A172 (cell line): ENCODE data around the gene TMEM150C. TPM values are rescaled to one million over a fixed set of nuclear protein-coding genes. Genes with fewer than 3 reads are reported as not detected.
"Not testable (repeated sequence)": the region's sequence is repeated elsewhere in the genome, so short reads cannot be mapped to it uniquely, and the experiment has no call there.

Experiments
- DNase-seq: peaks from one replicate; pipeline ENCODE4 v3.0.0-alpha.2; 2015; ENCODE audit warnings: low spot score
- total RNA-seq: library from RNA; depleted of rRNA; stranded (reverse); fragments of >200 nt; shearing (Covaris generic); gene quantifications from 2 replicates; pipeline ENCODE4 v1.2.3, GENCODE V29; 2014

TMEM150C gene
- total RNA-seq, 1 experiment from 2014 or later: 3.2 TPM

DNA sequence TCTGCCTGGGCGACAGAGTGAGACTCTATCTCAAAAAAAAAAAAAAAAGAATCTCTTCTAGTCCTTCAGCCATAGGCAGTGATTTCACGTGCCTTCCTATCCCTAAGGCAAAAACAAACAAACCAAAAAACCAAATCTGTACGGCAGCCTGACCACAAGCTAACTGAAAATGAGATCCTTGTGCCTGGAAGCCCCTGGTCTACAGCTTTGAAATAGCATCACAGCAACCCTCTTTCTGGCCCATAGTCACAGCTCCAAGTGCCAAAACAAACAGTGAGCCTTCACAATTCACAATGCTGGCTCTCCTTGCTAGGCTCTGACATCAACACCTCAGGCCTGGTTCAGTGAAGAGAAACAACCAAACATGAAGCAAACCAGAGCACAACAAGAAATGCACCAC lies 46.1 kb downstream of the TMEM150C start:
- peak; percentile 46 for DNase-seq

DNA sequence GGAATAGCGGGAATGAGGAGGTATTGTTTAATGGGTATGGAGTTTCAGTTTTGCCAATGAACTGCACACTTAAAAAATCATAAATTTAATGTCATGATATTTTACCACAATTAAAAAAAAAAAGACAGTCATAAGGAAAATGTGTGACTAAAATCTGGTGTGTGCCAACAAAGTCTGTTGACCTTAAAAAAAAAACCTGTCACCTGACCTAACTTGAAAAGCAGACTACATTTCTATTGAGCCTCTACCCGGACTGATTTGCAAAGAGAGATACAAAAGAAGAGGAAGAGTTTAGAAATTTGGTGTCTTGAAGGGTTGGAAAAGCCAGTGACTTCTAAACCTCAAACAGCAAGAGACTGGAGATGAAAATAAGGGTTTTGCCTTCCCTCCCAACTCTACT lies 48.4 kb downstream of the TMEM150C start:
- no peak for DNase-seq

DNA sequence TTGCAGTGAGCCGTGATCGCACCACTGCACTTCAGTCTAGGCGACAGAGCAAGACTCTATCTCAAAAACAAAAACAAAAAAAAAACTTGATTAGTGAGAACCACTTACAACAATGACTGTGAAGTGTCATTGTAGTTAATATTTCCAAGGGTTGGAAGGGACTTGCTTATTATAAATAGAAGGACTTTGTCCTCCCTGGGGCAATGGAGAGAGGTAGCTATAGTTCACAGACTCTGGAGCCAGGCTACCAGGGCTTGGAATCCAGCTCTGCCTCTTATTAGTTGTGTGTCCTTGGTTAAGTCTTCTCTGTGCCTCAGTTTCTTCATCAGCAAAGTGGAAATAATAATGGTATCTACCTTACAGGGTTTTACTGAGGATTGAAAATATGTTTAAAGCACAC lies 51.6 kb downstream of the TMEM150C start:
- DNase-seq: no peak

DNA sequence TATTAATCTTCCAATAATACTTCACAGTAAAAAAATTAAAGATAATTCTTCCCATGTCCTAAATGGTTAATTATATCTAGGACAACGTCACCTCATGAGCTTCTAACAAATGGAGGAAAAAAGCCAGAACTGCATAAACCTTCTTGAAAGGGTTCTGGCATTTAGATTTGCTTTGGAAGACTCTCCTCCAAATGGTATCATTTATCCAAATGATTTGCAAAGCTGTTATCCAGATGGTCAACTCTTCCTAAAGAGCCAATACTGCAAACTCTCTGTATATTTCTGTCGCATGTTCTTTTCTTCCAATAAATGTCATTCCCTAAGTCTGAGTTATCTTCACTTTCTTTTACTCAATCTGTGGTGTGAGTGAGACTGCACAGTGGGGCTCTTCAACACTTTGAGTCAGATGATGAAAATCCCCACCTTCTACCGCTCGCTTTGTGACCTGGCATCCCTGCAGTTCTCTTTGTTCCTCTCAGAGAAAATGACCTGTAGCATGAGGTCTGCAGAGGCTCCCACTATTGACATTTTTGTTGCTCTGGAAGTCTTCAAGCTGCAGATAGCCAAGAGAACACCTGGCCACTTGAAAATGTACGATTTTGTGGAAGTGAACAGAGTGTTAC lies 52.9 kb downstream of the TMEM150C start:
- no peak for DNase-seq

DNA sequence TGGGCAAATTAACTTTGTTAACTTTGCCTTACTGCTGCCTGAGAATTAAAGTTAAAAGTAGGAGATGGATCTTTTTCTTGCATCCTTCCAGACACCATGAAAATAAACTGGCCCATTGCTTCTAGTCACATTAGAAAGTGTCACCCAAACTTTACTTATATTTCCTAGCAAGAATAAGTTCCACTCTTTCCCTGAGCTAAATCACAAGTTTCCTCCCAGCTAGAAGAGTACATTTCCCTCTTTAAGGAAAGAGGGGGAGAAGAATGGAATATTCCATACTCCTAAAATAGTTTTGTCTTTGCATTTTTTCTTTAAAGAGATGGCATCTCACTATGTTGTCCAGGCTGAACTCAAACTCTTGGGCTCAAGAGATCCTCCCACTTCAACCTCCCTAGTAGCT lies 53.8 kb downstream of the TMEM150C start:
- DNase-seq: no peak

DNA sequence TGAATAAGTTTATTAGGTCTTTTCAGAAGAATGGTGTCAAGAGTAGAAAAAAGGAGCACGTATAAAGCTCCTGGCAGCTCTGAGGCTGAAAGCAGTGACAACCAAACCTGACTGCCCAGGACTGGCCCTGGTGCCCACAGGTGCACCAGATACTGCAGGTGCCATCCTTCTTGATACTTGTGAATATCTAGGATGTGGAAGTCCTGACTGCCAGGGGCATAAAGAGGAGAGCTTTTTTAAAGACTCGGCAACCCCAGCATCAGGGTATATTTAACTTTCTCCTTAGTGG lies 60.7 kb downstream of the TMEM150C start:
- DNase-seq: no peak

DNA sequence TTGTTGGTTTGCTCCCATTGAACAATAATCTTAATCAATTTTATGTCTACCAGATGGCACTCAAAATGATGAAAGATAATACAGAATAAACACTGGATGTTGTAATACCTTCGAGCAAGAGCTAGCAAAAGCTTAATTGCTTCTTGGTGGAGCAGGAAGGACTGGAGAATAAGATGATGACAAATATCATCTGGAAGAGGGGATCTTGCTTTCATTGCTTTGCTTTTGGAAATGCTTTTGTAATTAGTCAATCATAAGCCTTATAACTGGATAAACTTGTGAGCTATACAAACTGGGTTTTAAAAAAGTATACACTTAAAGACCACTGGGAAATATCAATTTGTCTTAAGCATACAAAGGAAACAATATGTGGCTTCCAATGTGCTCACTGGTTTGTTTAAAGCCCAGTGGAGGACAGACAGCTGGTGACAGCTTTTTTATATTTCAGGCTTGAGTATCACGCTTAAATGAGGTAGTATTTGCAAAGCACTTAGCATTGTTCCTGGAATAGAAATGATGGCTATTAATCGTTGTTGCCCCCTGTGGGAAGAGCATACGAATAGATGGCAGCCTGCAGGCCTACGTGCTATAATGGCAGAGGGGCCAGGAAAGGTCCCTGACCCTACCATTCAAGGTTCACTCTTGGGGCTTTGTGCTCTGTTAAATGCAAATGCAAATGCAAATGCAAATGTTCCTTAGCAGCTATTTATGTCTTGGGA lies 61.2 kb downstream of the TMEM150C start:
- no peak for DNase-seq

DNA sequence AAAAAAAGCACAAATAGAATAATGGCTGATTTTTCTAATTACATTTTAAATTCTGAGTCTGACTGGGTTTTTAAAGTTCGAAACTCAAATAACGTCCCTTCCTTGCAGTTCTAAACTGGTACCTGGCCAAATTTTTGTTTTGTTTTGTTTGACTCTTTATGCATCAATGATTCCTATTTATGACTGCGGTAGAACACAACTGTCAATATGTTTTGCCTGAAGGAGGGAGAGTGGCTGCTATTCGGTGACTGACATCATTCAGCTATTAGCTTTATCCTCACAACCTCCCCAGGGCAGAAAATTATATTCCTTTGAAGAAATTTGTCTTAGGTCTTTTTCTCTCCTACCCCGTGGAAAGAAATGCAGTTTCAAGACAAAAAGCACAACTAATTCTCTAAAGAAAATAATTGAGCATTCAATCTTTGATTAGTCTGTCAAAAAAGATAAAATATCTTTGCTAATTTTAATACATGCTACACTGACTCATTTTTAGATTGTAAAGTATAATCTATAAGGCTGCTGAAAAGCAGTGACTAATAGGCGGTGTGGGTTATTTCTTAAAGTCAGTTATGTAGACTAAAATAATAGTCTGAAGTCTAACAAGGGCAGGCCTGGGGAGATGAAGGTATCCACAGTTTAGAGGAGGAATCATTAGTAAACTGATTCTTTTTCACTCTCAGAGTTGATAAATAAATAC lies 61.9 kb downstream of the TMEM150C start:
- no peak for DNase-seq

DNA sequence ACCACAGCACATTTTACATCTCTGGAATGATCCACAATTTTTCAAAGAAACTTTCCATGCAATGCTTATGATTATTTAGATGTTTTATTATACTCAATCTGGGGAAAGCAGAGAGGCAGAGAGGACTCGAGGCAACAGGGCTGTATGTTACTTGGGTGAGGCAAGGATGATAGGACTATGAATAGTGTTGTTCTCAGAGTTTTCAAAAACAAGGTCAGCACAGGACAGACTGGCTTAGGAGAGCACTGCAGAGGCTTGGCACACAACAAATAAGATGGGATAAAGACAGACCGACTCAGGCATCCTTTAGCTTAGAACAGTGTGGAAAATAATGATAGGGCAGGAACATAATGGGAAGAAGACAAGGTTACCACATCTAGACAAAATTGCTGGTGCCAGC lies 65.4 kb downstream of the TMEM150C start:
- no peak for DNase-seq

DNA sequence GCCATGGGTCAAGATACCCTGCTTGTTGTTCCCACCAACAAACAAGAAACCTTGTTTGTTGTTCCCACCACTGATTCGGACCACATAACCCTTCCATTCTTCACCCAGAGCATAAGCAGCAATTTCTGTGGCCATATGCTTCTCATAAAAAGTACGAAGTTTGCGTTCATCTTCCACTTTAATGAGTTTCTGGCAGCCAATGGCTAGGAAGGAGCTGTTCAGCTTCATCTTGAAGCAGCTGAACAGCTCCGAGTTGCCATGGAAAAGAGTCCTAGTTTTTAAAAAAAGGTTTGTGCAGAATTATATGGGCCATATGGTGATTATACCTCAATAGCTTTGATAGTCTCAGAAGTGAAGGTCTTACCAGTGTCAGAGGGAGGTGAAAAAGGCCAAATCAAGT lies 66.1 kb downstream of the TMEM150C start:
- no peak for DNase-seq

DNA sequence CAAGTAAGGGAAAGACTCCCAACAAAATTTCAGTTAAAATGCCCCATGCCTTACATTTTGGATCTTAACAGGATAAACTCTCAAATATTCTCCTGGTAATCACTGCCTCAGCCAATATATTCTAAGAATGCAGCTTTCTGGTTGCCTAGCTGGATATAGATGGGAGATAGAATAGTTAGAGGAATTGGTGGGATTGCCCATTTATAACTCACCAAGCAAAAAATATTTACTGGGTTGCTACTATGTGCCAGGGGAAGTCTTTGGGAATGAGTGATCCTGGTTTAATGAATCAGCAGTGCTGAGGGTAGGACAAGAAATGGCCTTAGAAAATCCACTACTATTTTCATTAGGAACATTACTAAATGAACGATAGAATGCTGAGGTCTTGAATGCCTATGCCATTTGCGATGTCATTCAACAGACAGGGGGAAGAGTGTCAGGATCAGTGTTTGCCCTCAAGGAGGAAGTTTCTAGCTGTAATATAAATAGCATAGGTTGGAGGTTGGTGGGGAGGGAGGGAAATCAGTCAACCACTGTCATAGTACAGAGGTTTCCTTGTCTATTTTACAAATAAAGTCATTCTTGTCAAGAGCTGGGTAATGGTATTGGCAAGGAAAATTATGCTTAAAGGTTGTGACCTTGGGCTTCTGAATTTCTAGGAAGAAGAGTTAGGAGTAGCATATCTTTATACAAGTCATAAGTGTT lies 67.9 kb downstream of the TMEM150C start:
- no peak for DNase-seq

DNA sequence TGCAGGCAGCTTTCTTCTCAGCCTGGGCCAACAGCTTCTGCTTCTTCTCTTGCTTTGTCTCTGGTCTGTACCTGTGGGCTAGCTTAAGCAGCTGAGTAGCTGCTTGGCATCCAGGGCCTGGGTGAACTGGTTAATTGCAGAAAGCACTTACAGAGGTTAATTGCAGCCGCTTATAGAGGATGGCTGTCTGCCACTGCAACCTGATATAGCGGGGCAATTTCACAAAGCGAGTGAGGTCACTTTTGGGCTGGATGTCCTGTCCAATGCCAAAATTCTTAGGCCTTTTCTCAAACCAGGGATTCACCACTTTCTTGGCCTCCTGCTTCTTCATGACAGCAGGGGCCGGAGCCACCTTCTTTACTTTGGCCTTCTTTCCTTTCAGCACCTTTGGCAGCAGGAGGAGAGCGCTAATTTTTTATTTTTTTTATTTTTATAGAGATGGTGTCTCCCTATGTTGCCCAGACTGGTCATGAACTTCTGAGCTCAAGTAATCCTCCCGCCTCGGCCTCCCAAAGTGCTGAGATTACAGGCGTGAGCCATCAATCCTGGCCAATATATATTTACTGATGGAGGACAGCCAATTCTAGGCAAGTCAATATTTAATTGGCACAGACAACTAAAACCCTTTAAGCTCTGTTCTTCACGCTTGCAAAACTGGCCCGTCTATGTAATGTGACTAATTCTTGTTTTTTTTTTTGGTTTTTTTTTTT lies 70.4 kb downstream of the TMEM150C start:
- DNase-seq: no peak

DNA sequence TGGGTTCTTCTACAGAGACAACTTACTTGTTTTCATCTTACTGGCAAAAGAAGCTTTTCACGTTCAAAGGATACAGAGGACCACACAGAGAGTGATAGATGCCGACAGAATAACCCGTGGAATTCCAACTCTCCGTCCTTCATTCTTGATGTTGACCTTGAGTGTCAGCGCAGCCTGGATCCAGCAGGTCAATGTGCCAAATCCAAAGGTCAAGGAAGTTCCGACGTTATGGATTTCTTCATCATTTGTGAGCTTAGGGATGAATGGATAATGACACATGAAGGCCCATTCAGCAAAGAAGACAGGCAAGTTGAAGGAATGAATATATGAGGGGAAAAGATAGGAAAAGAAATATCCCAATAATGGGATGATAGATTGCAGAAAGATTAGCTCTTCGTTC lies 71.8 kb downstream of the TMEM150C start:
- no peak for DNase-seq

DNA sequence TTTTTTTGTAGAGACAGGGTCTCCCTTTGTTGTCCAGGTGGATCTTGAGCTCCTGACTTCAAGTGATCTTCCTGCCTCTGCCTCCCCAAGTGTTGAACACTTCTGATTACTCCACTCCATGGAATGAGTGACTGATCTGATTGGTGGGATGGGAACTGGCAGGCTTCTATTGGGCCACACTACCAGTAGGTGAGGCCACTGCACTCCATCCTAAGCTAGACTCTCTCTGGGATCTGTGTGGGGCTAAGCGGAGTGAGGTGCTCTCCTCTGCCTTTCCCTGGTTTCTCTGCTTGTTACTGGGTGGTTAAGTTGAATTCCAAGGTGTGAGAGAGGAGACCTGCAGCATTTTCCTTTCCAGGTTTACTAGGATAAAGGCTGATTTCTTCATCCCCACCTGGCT lies 72.7 kb downstream of the TMEM150C start:
- DNase-seq: no peak

DNA sequence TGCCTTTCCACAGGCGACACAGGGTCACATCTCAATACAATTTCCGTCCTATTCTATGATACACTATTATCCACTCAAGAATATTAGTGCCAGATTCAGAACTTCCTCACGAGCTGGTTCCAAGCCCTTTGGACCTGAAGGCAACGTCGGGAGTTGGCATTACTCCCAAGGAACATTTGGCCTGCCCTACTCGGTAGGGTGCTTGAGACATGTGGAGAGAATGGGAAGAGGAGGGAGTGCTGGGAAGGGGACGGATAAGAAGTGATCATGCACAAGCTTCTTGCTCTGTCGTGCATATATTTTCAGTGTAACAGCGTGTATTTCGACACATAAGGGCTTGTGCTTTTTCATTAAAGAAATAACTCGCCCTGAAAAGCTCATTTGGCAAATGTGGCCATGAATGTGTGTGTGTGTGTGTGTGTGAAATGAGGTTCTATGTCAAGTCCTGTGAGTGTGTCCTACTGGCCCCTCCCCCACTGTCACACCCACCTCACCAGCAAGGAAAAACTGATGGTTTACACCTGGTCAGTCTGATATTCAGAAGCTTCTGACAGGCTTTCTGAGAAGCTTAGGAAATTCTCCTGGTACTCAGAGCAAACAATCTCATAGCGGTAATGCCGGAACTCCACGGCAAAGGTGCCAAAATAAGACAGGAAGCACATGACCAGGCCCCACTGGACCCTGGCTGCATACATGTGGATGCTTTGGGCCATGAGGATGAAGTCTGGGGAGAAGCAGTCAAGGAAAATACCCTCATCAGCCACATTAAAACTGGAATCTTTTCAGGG lies 76.6 kb downstream of the TMEM150C start:
- no peak for DNase-seq

DNA sequence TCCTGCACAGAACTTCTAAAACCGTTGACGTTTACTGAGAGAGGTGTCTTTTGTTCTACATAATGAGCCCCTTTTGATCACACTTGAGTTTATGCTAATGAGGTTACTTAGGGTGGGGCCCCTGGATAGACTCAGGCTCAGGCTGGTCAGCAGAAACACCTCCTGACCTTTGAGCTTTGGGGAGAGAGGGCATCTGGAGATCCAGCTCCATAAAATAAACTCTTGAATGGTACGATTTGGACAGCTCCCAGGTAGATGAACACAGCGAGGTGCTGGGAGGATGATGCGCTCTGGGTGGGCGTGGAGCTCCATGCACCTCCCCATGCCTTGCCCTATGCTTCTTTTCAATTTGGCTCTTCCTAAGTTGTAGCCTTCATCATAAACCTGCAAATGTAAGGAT lies 79.4 kb downstream of the TMEM150C start:
- no peak for DNase-seq

DNA sequence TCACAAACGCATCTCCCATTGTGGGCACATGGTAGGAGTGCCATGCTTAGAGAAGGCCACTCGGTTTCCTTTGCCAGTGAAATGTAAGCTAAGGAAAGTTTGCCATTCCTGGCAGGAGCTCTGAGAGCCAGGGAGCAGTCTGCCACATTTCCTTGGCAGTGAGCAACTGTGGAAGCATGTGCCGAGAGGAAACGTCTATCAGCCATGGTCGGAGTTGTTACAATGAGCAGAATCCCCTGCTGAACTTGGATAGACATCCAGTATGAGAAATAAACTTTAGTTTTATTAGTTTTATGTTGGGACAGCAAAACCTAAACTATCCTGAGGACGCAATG lies 80.3 kb downstream of the TMEM150C start:
- no peak for DNase-seq

DNA sequence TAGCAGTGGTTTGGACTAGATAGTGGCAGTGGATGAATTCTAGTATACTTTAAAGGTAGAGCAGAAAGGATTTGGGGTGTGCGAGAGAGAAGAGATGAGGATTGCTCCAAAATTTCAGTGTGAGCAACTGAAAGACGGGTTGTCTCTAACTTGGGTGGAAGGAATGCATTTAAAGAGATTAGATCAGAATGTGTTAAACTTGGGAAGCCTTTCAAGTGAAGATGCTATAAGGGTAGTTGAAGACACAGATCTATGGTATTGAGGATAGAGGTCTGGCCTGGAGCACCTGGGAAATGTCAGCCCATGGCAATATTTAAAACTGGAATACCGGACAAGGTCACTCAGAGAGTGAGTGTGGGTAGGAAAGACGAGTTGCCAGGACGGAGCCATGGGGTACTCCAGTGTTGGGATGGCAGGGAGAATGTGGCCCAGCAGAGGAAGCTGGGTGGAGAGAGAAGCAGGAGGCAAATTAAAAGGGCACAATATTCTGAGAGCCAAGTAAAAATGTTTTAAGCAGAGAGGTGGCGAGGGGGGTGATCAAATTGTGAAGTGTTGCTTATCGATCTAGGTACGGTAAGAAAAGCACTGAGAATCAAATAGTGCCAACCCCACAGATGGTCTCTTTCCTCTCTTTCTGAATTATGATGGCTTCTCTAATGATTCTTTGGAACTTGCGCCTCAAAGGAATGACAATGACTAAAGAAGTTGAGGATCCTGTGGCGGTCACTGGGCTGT lies 80.8 kb downstream of the TMEM150C start:
- DNase-seq: no peak

DNA sequence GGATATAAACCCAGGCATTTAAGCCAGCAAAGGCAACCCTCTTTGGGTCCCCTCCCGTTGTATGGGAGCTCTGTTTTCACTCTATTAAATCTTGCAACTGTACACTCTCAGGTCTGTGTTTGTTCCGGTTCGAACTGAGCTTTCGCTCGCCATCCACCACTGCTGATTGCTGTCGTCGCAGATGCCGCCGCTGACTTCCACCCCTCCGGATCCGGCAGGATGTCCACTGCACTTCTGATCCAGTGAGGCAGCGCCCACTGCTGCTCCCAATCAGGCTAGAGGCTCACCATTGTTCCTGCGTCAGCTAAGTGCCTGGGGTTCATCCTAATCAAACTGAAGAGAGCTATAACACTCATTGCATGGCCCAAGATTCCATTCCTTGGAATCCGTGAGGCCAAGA lies 82.2 kb downstream of the TMEM150C start:
- DNase-seq: no peak

DNA sequence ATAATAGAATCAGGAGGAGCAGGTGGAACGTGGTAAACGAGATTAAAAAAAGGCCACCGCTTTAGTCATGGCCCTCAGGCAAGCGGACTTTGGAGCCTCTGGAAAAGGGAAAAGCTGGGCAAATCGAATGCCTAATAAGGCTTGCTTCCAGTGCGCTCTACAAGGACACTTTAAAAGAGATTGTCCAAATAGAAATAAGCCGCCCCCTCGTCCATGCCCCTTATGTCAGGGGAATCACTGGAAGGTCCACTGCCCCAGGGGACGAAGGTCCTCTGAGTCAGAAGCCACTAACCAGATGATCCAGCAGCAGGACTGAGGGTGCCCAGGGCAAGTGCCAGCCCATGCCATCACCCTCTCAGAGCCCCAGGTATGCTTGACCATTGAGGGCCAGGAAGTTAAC lies 84.3 kb downstream of the TMEM150C start:
- not testable (repeated sequence) for DNase-seq

DNA sequence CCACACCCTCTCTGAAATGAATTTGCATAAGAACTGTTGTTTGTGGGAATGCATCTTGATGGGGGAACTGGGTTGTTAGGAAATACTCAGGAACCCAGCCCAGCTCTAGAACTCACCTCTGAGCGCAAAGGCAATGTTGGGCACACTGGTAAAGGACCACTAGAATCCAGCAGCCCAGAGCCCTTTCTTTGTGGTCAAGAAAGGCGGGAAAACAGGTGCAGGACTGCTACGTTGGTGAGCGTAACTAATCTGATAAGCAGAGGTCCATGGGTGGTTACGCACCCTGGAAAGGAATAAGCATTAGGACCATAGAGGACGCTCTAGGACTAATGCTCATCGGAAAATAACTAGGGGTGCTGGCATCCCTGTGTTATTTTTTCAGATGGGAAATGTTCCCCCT lies 85.9 kb downstream of the TMEM150C start:
- DNase-seq: not testable (repeated sequence)
